GM23338 (cell line): Measurements from ENCODE around the gene SVIP. TPM values are rescaled to one million over a fixed set of nuclear protein-coding genes. Genes with fewer than 3 reads are reported as not detected.

ENCODE experiments used
- ATAC-seq: fragments of 200-7000 bp; cut with Tn5 transposase; 3 replicates; pipeline ENCODE4 v1.9.1; 2020
- DNase-seq: peaks from one replicate; pipeline ENCODE4 v3.0.0-alpha.2; 2015; ENCODE audit warnings: low spot score
- H2AFZ ChIP-seq: fragments of 200-600 bp; sonication (generic); 2 replicates; pipeline ENCODE4 v1.8.0; 2016; ENCODE audit warnings: antibody characterized with exemption, mild to moderate bottlenecking, moderate library complexity
- H3F3A ChIP-seq: fragments of 200-600 bp; sonication (generic); replicated peaks from 2 replicates; pipeline ENCODE4 v1.8.0; 2017; ENCODE audit warnings: antibody characterized with exemption, mixed run types, low read depth
- H3K27ac ChIP-seq: fragments of 200-600 bp; sonication (generic); 2 replicates; pipeline ENCODE4 v1.6.1; 2016; ENCODE audit warnings: low read depth
- H3K27me3 ChIP-seq: fragments of 200-600 bp; sonication (generic); 2 replicates; pipeline ENCODE4 v1.8.0; 2016; ENCODE audit warnings: mild to moderate bottlenecking, mixed run types, moderate library complexity; ENCODE audit not compliant: insufficient read depth
- H3K36me3 ChIP-seq: fragments of 200-600 bp; sonication (generic); 2 replicates; pipeline ENCODE4 v1.8.0; 2016; ENCODE audit warnings: mild to moderate bottlenecking; ENCODE audit not compliant: insufficient read depth
- H3K4me1 ChIP-seq: fragments of 200-600 bp; sonication (generic); 2 replicates; pipeline ENCODE4 v1.8.0; 2016; ENCODE audit warnings: mild to moderate bottlenecking, moderate library complexity; ENCODE audit not compliant: insufficient read depth
- H3K4me2 ChIP-seq: fragments of 200-600 bp; sonication (generic); 2 replicates; pipeline ENCODE4 v1.7.1; 2017; ENCODE audit warnings: mixed run types
- H3K4me3 ChIP-seq: fragments of 200-600 bp; sonication (generic); 2 replicates; pipeline ENCODE4 v1.6.1; 2016; ENCODE audit warnings: mixed run types
- H3K79me2 ChIP-seq: fragments of 200-600 bp; sonication (generic); replicated peaks from 2 replicates; pipeline ENCODE4 v1.8.0; 2017; ENCODE audit warnings: mild to moderate bottlenecking; ENCODE audit not compliant: insufficient read depth
- H3K9me2 ChIP-seq: fragments of 200-600 bp; sonication (generic); 2 replicates; pipeline ENCODE4 v1.8.0; 2017; ENCODE audit not compliant: insufficient read depth
- H4K20me1 ChIP-seq: fragments of 200-600 bp; sonication (generic); replicated peaks from 2 replicates; pipeline ENCODE4 v1.8.0; 2017; ENCODE audit warnings: mild to moderate bottlenecking; ENCODE audit not compliant: insufficient read depth
- H3K27ac Mint-ChIP-seq: 2 replicates; pipeline ENCODE4 v1.8.0; 2020; ENCODE audit warnings: inconsistent platforms, mild to moderate bottlenecking, moderate library complexity, mixed read lengths
- H3K27me3 Mint-ChIP-seq: 3 replicates; pipeline ENCODE4 v1.8.0; 2022; ENCODE audit warnings: low read depth, mild to moderate bottlenecking, moderate library complexity, mixed read lengths, inconsistent platforms; ENCODE audit not compliant: insufficient read depth, poor library complexity
- H3K36me3 Mint-ChIP-seq: 3 replicates; pipeline ENCODE4 v1.8.0; 2021; ENCODE audit warnings: low read depth, mild to moderate bottlenecking, inconsistent platforms, moderate library complexity, mixed read lengths
- H3K4me1 Mint-ChIP-seq: 3 replicates; pipeline ENCODE4 v1.8.0; 2020; ENCODE audit warnings: mild to moderate bottlenecking, inconsistent platforms, mixed read lengths
- H3K4me3 Mint-ChIP-seq: 3 replicates; pipeline ENCODE4 v1.8.0; 2021; ENCODE audit warnings: moderate library complexity, mild to moderate bottlenecking, inconsistent platforms, mixed read lengths
- H3K9me3 Mint-ChIP-seq: 3 replicates; pipeline ENCODE4 v1.8.0; 2020; ENCODE audit warnings: moderate library complexity, mild to moderate bottlenecking, inconsistent platforms, mixed read lengths
- CREB1 ChIP-seq: fragments of 250-450 bp; sonication (Bioruptor Pico); IDR thresholded peaks from 2 replicates; pipeline ENCODE4 v1.5.0; 2020; ENCODE audit warnings: low read depth, mild to moderate bottlenecking, moderate library complexity
- EZH2 ChIP-seq: fragments of 200-600 bp; sonication (generic); IDR thresholded peaks from one replicate; pipeline ENCODE4 v1.8.0; 2017; ENCODE audit warnings: antibody characterized with exemption, mild to moderate bottlenecking, low read depth; ENCODE audit not compliant: unreplicated experiment
- EZH2phosphoT487 ChIP-seq: fragments of 200-600 bp; sonication (generic); IDR thresholded peaks from one replicate; pipeline ENCODE4 v1.8.1; 2018; ENCODE audit warnings: antibody characterized with exemption; ENCODE audit not compliant: unreplicated experiment
- JUNB ChIP-seq: IDR thresholded peaks from one replicate; pipeline ENCODE4 v1.6.1; 2016; ENCODE audit warnings: antibody characterized with exemption; ENCODE audit not compliant: unreplicated experiment
- NANOG ChIP-seq: IDR thresholded peaks from 2 replicates; pipeline ENCODE4 v1.6.1; 2016; ENCODE audit warnings: antibody characterized with exemption, borderline replicate concordance
- POLR2AphosphoS5 ChIP-seq: IDR thresholded peaks from 2 replicates; pipeline ENCODE4 v1.6.1; 2016; ENCODE audit warnings: antibody characterized with exemption, low read depth
- STAT1 ChIP-seq: IDR thresholded peaks from one replicate; pipeline ENCODE4 v1.6.1; 2016; ENCODE audit warnings: antibody characterized with exemption; ENCODE audit not compliant: unreplicated experiment
- ZNF114 ChIP-seq: fragments of 250-450 bp; sonication (Bioruptor Pico); IDR thresholded peaks from 2 replicates; pipeline ENCODE4 v1.5.0; 2020; ENCODE audit warnings: mild to moderate bottlenecking, moderate library complexity
- ZNF331 ChIP-seq: fragments of 250-450 bp; sonication (Bioruptor Pico); IDR thresholded peaks from 2 replicates; pipeline ENCODE4 v1.5.0; 2020; ENCODE audit warnings: low read depth, mild to moderate bottlenecking, moderate library complexity
- polyA plus RNA-seq: library from polyadenylated mRNA; unstranded; fragments of >200 nt; fragmentation: Nextera tagmentation; extraction: Ambion mirVana; gene quantifications from 2 replicates; pipeline ENCODE4 v1.2.1, GENCODE V29; 2016
- total RNA-seq: library from RNA; depleted of rRNA; stranded (reverse); fragments of >200 nt; shearing (Covaris generic); gene quantifications from 2 replicates; pipeline ENCODE4 v1.2.3, GENCODE V29; 2014
- TF ChIP-seq, protein P1 (sequence below): IDR thresholded peaks from 2 replicates; pipeline ENCODE4 v1.6.1; 2016; ENCODE audit warnings: antibody characterized with exemption
- TF ChIP-seq, protein P2 (sequence below): IDR thresholded peaks from one replicate; pipeline ENCODE4 v1.6.1; 2018; ENCODE audit warnings: antibody characterized with exemption; ENCODE audit not compliant: unreplicated experiment
- TF ChIP-seq, protein P3 (sequence below), 2 experiments: fragments of 200-600 bp in 1 of 2; sonication (generic) in 1 of 2; conservative IDR thresholded peaks; 2 replicates each; pipeline versions ENCODE4 v1.5.1 to v1.6.1; 2016 to 2017; ENCODE audit warnings: antibody characterized with exemption in 2 of 2, low read depth in 2 of 2, mild to moderate bottlenecking in 2 of 2, moderate library complexity in 1 of 2
- TF ChIP-seq, protein P4 (sequence below): fragments of 250-450 bp; sonication (Bioruptor Pico); IDR thresholded peaks from 2 replicates; pipeline ENCODE4 v1.5.0; 2020; ENCODE audit warnings: mild to moderate bottlenecking, moderate library complexity

SVIP gene
- total and polyA plus RNA-seq, 2 experiments from 2014 or later = 4.1 to 13.5 TPM

DNA sequence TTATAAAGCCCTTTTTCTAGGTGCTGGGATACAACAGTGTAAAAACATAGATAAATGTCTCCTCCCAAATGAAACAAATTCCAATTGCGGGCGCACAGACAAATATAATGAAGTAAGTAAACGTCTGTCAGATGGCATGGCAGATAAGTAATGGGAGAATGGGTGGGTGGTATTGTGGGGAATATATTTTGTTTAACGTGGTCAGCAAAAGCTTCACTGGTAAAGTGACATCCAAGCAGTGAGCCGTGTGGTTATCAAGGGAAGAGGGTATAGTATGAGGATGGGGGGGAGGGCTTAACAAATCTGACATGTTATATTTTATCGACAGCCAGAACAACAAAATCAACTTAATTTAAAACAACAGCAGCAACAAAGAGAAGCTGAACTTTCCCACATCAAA is 1.2 kb downstream of the SVIP start:
- Mint-ChIP-seq H3K27ac (no peak overlapping the region), H3K4me1 (peaks cover 16% of the 10 kb centered on the region), H3K9me3 (no peaks in the 10 kb centered on the region), H3K4me3 (peak overlapping the region; percentile 91), H3K36me3 (no peaks in the 10 kb centered on the region), H3K27me3 (peaks cover 10% of the 10 kb centered on the region)
- Histone ChIP-seq H3K79me2 (no peaks in the 10 kb centered on the region), H3K4me3 (peak overlapping the region; percentile 63), H3K27ac (no peak overlapping the region), H3K27me3 (peaks cover 13% of the 10 kb centered on the region), H3K36me3 (no peaks in the 10 kb centered on the region), H3K4me1 (peaks cover 12% of the 10 kb centered on the region; the same call in 1 of the 2 replicates), H3K9me2 (no peaks in the 10 kb centered on the region), H3K4me2 (peak overlapping the region; percentile 82), H2AFZ (no peak overlapping the region), H4K20me1 (no peaks in the 10 kb centered on the region), H3F3A (no peaks in the 10 kb centered on the region)
- DNase-seq = no peak
- no peak for TF ChIP-seq JUNB
- TF ChIP-seq, protein P1, sequence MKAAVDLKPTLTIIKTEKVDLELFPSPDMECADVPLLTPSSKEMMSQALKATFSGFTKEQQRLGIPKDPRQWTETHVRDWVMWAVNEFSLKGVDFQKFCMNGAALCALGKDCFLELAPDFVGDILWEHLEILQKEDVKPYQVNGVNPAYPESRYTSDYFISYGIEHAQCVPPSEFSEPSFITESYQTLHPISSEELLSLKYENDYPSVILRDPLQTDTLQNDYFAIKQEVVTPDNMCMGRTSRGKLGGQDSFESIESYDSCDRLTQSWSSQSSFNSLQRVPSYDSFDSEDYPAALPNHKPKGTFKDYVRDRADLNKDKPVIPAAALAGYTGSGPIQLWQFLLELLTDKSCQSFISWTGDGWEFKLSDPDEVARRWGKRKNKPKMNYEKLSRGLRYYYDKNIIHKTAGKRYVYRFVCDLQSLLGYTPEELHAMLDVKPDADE = no peak
- no peak for TF ChIP-seq NANOG
- TF ChIP-seq, protein P2, sequence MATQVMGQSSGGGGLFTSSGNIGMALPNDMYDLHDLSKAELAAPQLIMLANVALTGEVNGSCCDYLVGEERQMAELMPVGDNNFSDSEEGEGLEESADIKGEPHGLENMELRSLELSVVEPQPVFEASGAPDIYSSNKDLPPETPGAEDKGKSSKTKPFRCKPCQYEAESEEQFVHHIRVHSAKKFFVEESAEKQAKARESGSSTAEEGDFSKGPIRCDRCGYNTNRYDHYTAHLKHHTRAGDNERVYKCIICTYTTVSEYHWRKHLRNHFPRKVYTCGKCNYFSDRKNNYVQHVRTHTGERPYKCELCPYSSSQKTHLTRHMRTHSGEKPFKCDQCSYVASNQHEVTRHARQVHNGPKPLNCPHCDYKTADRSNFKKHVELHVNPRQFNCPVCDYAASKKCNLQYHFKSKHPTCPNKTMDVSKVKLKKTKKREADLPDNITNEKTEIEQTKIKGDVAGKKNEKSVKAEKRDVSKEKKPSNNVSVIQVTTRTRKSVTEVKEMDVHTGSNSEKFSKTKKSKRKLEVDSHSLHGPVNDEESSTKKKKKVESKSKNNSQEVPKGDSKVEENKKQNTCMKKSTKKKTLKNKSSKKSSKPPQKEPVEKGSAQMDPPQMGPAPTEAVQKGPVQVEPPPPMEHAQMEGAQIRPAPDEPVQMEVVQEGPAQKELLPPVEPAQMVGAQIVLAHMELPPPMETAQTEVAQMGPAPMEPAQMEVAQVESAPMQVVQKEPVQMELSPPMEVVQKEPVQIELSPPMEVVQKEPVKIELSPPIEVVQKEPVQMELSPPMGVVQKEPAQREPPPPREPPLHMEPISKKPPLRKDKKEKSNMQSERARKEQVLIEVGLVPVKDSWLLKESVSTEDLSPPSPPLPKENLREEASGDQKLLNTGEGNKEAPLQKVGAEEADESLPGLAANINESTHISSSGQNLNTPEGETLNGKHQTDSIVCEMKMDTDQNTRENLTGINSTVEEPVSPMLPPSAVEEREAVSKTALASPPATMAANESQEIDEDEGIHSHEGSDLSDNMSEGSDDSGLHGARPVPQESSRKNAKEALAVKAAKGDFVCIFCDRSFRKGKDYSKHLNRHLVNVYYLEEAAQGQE = no peak
- no peak for TF ChIP-seq EZH2phosphoT487
- TF ChIP-seq STAT1 = no peak
- TF ChIP-seq POLR2AphosphoS5 = no peak
- TF ChIP-seq, protein P3, sequence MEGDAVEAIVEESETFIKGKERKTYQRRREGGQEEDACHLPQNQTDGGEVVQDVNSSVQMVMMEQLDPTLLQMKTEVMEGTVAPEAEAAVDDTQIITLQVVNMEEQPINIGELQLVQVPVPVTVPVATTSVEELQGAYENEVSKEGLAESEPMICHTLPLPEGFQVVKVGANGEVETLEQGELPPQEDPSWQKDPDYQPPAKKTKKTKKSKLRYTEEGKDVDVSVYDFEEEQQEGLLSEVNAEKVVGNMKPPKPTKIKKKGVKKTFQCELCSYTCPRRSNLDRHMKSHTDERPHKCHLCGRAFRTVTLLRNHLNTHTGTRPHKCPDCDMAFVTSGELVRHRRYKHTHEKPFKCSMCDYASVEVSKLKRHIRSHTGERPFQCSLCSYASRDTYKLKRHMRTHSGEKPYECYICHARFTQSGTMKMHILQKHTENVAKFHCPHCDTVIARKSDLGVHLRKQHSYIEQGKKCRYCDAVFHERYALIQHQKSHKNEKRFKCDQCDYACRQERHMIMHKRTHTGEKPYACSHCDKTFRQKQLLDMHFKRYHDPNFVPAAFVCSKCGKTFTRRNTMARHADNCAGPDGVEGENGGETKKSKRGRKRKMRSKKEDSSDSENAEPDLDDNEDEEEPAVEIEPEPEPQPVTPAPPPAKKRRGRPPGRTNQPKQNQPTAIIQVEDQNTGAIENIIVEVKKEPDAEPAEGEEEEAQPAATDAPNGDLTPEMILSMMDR (conservative IDR thresholded peaks at IDR 0.05; ENCODE audit: low read depth in 2 of 2) = no peak
- no peak for TF ChIP-seq CREB1
- no peak for TF ChIP-seq EZH2
- TF ChIP-seq ZNF331 (CRISPR knock-in tag) = no peak
- TF ChIP-seq ZNF114 (CRISPR knock-in tag) = no peak
- TF ChIP-seq, protein P4, sequence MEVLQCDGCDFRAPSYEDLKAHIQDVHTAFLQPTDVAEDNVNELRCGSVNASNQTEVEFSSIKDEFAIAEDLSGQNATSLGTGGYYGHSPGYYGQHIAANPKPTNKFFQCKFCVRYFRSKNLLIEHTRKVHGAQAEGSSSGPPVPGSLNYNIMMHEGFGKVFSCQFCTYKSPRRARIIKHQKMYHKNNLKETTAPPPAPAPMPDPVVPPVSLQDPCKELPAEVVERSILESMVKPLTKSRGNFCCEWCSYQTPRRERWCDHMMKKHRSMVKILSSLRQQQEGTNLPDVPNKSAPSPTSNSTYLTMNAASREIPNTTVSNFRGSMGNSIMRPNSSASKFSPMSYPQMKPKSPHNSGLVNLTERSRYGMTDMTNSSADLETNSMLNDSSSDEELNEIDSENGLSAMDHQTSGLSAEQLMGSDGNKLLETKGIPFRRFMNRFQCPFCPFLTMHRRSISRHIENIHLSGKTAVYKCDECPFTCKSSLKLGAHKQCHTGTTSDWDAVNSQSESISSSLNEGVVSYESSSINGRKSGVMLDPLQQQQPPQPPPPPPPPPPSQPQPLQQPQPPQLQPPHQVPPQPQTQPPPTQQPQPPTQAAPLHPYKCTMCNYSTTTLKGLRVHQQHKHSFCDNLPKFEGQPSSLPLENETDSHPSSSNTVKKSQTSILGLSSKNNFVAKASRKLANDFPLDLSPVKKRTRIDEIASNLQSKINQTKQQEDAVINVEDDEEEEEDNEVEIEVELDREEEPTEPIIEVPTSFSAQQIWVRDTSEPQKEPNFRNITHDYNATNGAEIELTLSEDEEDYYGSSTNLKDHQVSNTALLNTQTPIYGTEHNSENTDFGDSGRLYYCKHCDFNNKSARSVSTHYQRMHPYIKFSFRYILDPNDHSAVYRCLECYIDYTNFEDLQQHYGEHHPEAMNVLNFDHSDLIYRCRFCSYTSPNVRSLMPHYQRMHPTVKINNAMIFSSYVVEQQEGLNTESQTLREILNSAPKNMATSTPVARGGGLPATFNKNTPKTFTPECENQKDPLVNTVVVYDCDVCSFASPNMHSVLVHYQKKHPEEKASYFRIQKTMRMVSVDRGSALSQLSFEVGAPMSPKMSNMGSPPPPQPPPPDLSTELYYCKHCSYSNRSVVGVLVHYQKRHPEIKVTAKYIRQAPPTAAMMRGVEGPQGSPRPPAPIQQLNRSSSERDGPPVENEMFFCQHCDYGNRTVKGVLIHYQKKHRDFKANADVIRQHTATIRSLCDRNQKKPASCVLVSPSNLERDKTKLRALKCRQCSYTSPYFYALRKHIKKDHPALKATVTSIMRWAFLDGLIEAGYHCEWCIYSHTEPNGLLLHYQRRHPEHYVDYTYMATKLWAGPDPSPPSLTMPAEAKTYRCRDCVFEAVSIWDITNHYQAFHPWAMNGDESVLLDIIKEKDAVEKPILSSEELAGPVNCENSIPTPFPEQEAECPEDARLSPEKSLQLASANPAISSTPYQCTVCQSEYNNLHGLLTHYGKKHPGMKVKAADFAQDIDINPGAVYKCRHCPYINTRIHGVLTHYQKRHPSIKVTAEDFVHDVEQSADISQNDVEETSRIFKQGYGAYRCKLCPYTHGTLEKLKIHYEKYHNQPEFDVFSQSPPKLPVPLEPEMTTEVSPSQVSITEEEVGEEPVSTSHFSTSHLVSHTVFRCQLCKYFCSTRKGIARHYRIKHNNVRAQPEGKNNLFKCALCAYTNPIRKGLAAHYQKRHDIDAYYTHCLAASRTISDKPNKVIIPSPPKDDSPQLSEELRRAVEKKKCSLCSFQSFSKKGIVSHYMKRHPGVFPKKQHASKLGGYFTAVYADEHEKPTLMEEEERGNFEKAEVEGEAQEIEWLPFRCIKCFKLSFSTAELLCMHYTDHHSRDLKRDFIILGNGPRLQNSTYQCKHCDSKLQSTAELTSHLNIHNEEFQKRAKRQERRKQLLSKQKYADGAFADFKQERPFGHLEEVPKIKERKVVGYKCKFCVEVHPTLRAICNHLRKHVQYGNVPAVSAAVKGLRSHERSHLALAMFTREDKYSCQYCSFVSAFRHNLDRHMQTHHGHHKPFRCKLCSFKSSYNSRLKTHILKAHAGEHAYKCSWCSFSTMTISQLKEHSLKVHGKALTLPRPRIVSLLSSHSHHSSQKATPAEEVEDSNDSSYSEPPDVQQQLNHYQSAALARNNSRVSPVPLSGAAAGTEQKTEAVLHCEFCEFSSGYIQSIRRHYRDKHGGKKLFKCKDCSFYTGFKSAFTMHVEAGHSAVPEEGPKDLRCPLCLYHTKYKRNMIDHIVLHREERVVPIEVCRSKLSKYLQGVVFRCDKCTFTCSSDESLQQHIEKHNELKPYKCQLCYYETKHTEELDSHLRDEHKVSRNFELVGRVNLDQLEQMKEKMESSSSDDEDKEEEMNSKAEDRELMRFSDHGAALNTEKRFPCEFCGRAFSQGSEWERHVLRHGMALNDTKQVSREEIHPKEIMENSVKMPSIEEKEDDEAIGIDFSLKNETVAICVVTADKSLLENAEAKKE (CRISPR knock-in tag) = no peak
- no peak for ATAC-seq
